SH-SY5Y (cell line): ENCODE results near the gene IDE.

Experiments used
- GATA2 ChIP-seq: IDR thresholded peaks from 2 replicates; pipeline ENCODE4 v1.6.1; 2011; ENCODE audit warnings: mild to moderate bottlenecking, low read depth, low read length
- GATA3 ChIP-seq: IDR thresholded peaks from 2 replicates; pipeline ENCODE4 v1.6.1; 2011; ENCODE audit warnings: low read depth, mild to moderate bottlenecking, low read length, moderate library complexity

DNA sequence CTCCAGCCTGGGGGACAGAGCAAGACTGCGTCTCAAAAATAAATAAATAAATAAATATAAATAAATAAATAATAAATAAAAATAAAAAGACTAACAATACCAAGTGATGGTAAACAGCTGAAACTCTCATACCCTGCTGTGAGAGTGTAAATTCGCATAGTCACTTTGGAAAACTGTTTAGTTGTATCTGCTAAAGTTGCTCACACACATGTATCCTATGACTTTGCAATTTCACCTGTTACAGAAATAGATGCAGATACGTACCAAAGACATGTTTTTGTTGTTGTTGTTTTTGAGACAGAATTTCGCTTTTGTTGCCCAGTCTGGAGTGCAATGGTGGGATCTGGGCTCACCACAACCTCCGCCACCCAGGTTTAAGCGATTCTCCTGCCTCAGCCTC is 135.7 kb downstream of the IDE start:
- TF ChIP-seq GATA2 (no peak), GATA3 (no peak)
